Endodermal cell (in vitro differentiated cells): ENCODE results near the gene U2AF2. TPM values are rescaled to one million over a fixed set of nuclear protein-coding genes. Genes with fewer than 3 reads are reported as not detected.

Experiments
- DNase-seq: peaks from one replicate; pipeline ENCODE4 v3.0.0-alpha.2; 2017
- H3K27ac ChIP-seq: 2 replicates; pipeline ENCODE4 v1.5.1; 2013; ENCODE audit warnings: mild to moderate bottlenecking, low read depth, low read length, moderate library complexity
- H3K27me3 ChIP-seq: 2 replicates; pipeline ENCODE4 v1.6.1; 2013; ENCODE audit warnings: mild to moderate bottlenecking, low read length, moderate library complexity; ENCODE audit not compliant: insufficient read depth, control insufficient read depth, poor library complexity, severe bottlenecking
- H3K36me3 ChIP-seq: 2 replicates; pipeline ENCODE4 v1.7.0; 2013; ENCODE audit warnings: mild to moderate bottlenecking, low read length, moderate library complexity; ENCODE audit not compliant: control insufficient read depth, insufficient read depth
- H3K4me1 ChIP-seq: one replicate; pipeline ENCODE4 v1.7.0; 2013; ENCODE audit warnings: low read length; ENCODE audit not compliant: control insufficient read depth, insufficient read depth
- H3K4me3 ChIP-seq: 2 replicates; pipeline ENCODE4 v1.5.1; 2013; ENCODE audit warnings: mild to moderate bottlenecking, low read length, moderate library complexity
- H3K9ac ChIP-seq: 2 replicates; pipeline ENCODE4 v1.6.1; 2013; ENCODE audit warnings: mild to moderate bottlenecking, low read length, moderate library complexity; ENCODE audit not compliant: poor library complexity, severe bottlenecking; ENCODE audit errors: extremely low read depth
- H3K9me3 ChIP-seq: 2 replicates; pipeline ENCODE4 v1.6.1; 2013; ENCODE audit warnings: mild to moderate bottlenecking, low read length, moderate library complexity; ENCODE audit not compliant: control insufficient read depth
- H3K27ac Mint-ChIP-seq: 2 replicates; pipeline ENCODE4 v1.8.0; 2020; ENCODE audit warnings: mixed read lengths
- H3K27me3 Mint-ChIP-seq: 2 replicates; pipeline ENCODE4 v1.8.0; 2021; ENCODE audit warnings: mild to moderate bottlenecking, mixed read lengths; ENCODE audit not compliant: insufficient read depth
- H3K36me3 Mint-ChIP-seq: 2 replicates; pipeline ENCODE4 v1.8.0; 2020; ENCODE audit warnings: low read depth, mixed read lengths
- H3K4me1 Mint-ChIP-seq: 2 replicates; pipeline ENCODE4 v1.8.0; 2020; ENCODE audit warnings: mixed read lengths
- H3K4me3 Mint-ChIP-seq: 2 replicates; pipeline ENCODE4 v1.8.0; 2020; ENCODE audit warnings: mild to moderate bottlenecking, moderate library complexity, mixed read lengths
- H3K9me3 Mint-ChIP-seq: 2 replicates; pipeline ENCODE4 v1.8.0; 2020; ENCODE audit warnings: mild to moderate bottlenecking, mixed read lengths
- CTCF ChIP-seq: fragments of 200-600 bp; sonication (generic); conservative IDR thresholded peaks from 2 replicates; pipeline ENCODE4 v1.5.0; 2021; ENCODE audit warnings: antibody characterized with exemption, mild to moderate bottlenecking
- WGBS, 2 experiments: methylation state at CpG; one replicate each; pipeline versions ENCODE4 v1.1.5 to v1.1.7; 2013; ENCODE audit warnings: missing lambda C conversion rate in 2 of 2, mixed read lengths in 1 of 2; ENCODE audit not compliant: insufficient coverage in 1 of 2, insufficient read length in 1 of 2; 5-methylcytosine and 5-hydroxymethylcytosine counted together
- total RNA-seq, 2 donors: library from RNA; stranded (reverse); fragmentation: NEBNext Ultra II Directional in 1 of 2; extraction: Animal tissue kit (Norgen Biotek cat#: 25700) in 1 of 2; gene quantifications; 2 replicates in 1 of 2; 3 replicates in 1 of 2; pipeline ENCODE4 v1.2.1, GENCODE V29; 2021

Gene U2AF2
- total RNA-seq, 2 donors from 2014 or later = 264 to 293 TPM

GRCh38 chr19:55618426-55618825 is 36.4 kb upstream of the U2AF2 start:
- H3K36me3 ChIP-seq = peaks cover 20% of the 10 kb centered on the region
- H3K4me1 Mint-ChIP-seq = no peaks in the 10 kb centered on the region

GRCh38 chr19:55619286-55619685 is 35.5 kb upstream of the U2AF2 start:
- no peaks in the 10 kb centered on the region for H3K4me1 ChIP-seq
- H3K36me3 ChIP-seq = peaks cover 20% of the 10 kb centered on the region
- H3K27ac ChIP-seq = peak overlapping the region; percentile 11
- Mint-ChIP-seq H3K4me3 (no peak overlapping the region), H3K4me1 (peaks cover 2% of the 10 kb centered on the region), H3K27ac (no peak overlapping the region), H3K9me3 (no peaks in the 10 kb centered on the region), H3K27me3 (no peaks in the 10 kb centered on the region), H3K36me3 (peaks cover 27% of the 10 kb centered on the region)
- 93 to 96% methylated on average over 2 to 3 of the region's 3 CpGs for WGBS, 2 experiments
- no peaks in the 10 kb centered on the region for H3K27me3 ChIP-seq
- H3K9ac ChIP-seq = no peak overlapping the region
- H3K9me3 ChIP-seq = no peaks in the 10 kb centered on the region
- no peak overlapping the region for H3K4me3 ChIP-seq
- no peak for TF ChIP-seq CTCF
- no peak for DNase-seq

More at GRCh38 chr19:55618426-55618825, 36.4 kb upstream of the U2AF2 start:
- Mint-ChIP-seq H3K27me3 (no peaks in the 10 kb centered on the region), H3K36me3 (peaks cover 28% of the 10 kb centered on the region), H3K9me3 (no peaks in the 10 kb centered on the region), H3K4me3 (no peak overlapping the region), H3K27ac (no peak overlapping the region)
- H3K9ac ChIP-seq = no peak overlapping the region
- H3K27ac ChIP-seq = no peak overlapping the region
- no peaks in the 10 kb centered on the region for H3K4me1 ChIP-seq
- no peak overlapping the region for H3K4me3 ChIP-seq
- no peaks in the 10 kb centered on the region for H3K9me3 ChIP-seq
- TF ChIP-seq CTCF = no peak
- 96% methylated on average over 4 to 7 of the region's 7 CpGs for WGBS, 2 experiments
- DNase-seq = no peak
- no peaks in the 10 kb centered on the region for H3K27me3 ChIP-seq

DNA sequence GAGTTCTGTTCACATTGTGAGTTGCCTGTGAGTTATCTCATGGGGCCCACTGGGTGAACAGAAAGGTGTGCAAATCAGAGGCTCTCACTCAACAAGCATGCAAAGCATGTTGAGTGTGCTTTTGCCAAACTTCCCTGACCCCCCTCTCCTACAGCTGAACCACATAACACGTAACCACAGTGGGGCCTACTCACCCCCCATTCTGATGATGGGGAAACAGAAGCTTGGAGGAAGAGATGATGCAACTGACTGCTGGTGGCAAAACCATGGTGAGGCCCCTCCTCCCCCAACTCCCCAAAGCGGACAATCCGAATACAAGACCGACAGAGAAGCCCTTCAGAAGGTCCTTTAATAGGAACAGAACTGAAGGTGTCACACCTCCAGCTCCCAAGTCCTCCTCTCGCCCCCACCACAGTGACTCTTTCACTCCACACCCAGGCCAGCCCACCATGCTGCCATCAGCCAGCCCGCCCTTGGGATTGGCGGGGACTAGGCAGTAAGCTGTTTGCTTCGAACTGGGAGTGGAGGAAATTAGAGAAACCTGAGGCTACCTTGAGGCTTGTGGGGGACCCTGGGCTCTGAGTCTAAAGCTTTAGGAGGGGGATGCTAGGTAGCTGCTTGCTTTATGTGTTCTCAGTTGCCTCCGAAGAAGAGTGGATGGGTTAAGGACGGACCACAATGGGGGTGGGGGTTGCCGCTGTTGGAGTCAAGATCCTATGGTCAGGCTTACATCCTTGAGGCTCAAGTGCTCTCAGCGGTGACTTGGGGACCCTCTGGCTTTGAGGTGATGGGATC is 34.2 kb upstream of the U2AF2 start:
- Histone ChIP-seq H3K4me1 (no peaks in the 10 kb centered on the region), H3K9me3 (no peaks in the 10 kb centered on the region), H3K4me3 (no peak overlapping the region), H3K27ac (no peak overlapping the region), H3K9ac (no peak overlapping the region), H3K36me3 (peaks cover 20% of the 10 kb centered on the region), H3K27me3 (no peaks in the 10 kb centered on the region)
- Mint-ChIP-seq H3K4me3 (no peak overlapping the region), H3K27me3 (no peaks in the 10 kb centered on the region), H3K4me1 (peaks cover 2% of the 10 kb centered on the region), H3K27ac (no peak overlapping the region), H3K36me3 (peaks cover 24% of the 10 kb centered on the region), H3K9me3 (no peaks in the 10 kb centered on the region)
- no peak for TF ChIP-seq CTCF
- WGBS, 2 experiments = 95 to 100% methylated on average over 2 to 12 of the region's 12 CpGs
- DNase-seq = no peak
